Astrocyte (in vitro differentiated cells and primary cell): ENCODE results near the gene NRG2. TPM values are rescaled to one million over a fixed set of nuclear protein-coding genes. Genes with fewer than 3 reads are reported as not detected.

Experiments used
- total RNA-seq: library from RNA; stranded (reverse); gene quantifications from 2 replicates; pipeline ENCODE4 v1.2.1, GENCODE V29; 2021

The NRG2 gene
- total RNA-seq, 1 donor from 2014 or later, result 0.54 TPM

Other genes with a start within 250 kb of the NRG2 start
- 0.25 and 0.31 TPM in 2 replicates for gene PSD2, start 247.5 kb downstream of the NRG2 start, total RNA-seq
- gene PURA, start 70.8 kb upstream of the NRG2 start, total RNA-seq, result 9.1 and 9.2 TPM in 2 replicates
- 2.4 and 2.6 TPM in 2 replicates for gene IGIP, start 82.6 kb upstream of the NRG2 start, total RNA-seq
- gene CYSTM1, start 131.9 kb upstream of the NRG2 start, total RNA-seq, result 35.2 and 46.3 TPM in 2 replicates